PC-9 (cell line): Measurements from ENCODE around the gene TMEM45A. TPM values are rescaled to one million over a fixed set of nuclear protein-coding genes. Genes with fewer than 3 reads are reported as not detected.

Source experiments
- BruUV-seq: library from RNA; stranded (reverse); fragments of 400-500 nt; replicated peaks from 2 replicates; lab custom pipeline; 2021; lab: Mats Ljungman, UMichigan
- CTCF ChIA-PET: fragments of 300-600 bp; sonication (Branson Sonifier 250); formaldehyde crosslinking; loops from one replicate; lab custom pipeline; 2022; ENCODE audit warnings: antibody characterized with exemption; lab: Charles Lee
- POLR2A ChIA-PET: fragments of 300-600 bp; sonication (Branson Sonifier 250); formaldehyde crosslinking; loops from one replicate; lab custom pipeline; 2022; ENCODE audit warnings: antibody characterized with exemption; ENCODE audit not compliant: unreplicated experiment; lab: Charles Lee
- DNase-seq, 2 experiments: peaks; one replicate each; pipeline versions ENCODE4 v3.0.0 to v3.0.0-alpha.2; 2015 to 2022; ENCODE audit warnings: mixed read lengths in 1 of 2
- H2AFZ ChIP-seq: fragments of 200-600 bp; sonication (generic); 2 replicates; pipeline ENCODE4 v1.8.1; 2017; ENCODE audit warnings: antibody characterized with exemption
- H3F3A ChIP-seq: fragments of 200-600 bp; sonication (generic); 2 replicates; pipeline ENCODE4 v1.8.1; 2017; ENCODE audit warnings: antibody characterized with exemption, mild to moderate bottlenecking, low read depth; ENCODE audit not compliant: insufficient read depth
- H3K27ac ChIP-seq: fragments of 200-600 bp; sonication (generic); 2 replicates; pipeline ENCODE4 v1.6.1; 2016; ENCODE audit warnings: mixed run types
- H3K27me3 ChIP-seq: fragments of 200-600 bp; sonication (generic); 2 replicates; pipeline ENCODE4 v1.6.1; 2016; ENCODE audit warnings: low read depth, mixed run types; ENCODE audit not compliant: insufficient read depth
- H3K36me3 ChIP-seq: fragments of 200-600 bp; sonication (generic); 2 replicates; pipeline ENCODE4 v1.6.1; 2016; ENCODE audit warnings: low read depth, mixed run types
- H3K4me1 ChIP-seq: fragments of 200-600 bp; sonication (generic); replicated peaks from 2 replicates; pipeline ENCODE4 v1.6.1; 2016; ENCODE audit warnings: mixed run types; ENCODE audit not compliant: insufficient read depth
- H3K4me2 ChIP-seq: fragments of 200-600 bp; sonication (generic); 2 replicates; pipeline ENCODE4 v1.6.1; 2017; ENCODE audit warnings: mixed run types
- H3K4me3 ChIP-seq: fragments of 200-600 bp; sonication (generic); 2 replicates; pipeline ENCODE4 v1.6.1; 2016; ENCODE audit warnings: mixed run types
- H3K79me2 ChIP-seq: fragments of 200-600 bp; sonication (generic); 2 replicates; pipeline ENCODE4 v1.6.1; 2017; ENCODE audit warnings: low read depth, mixed run types
- H3K9me2 ChIP-seq: fragments of 200-600 bp; sonication (generic); 2 replicates; pipeline ENCODE4 v1.8.1; 2017; ENCODE audit warnings: mild to moderate bottlenecking; ENCODE audit not compliant: insufficient read depth
- H3K9me3 ChIP-seq: fragments of 200-600 bp; sonication (generic); 2 replicates; pipeline ENCODE4 v1.8.1; 2016; ENCODE audit warnings: low read depth; ENCODE audit not compliant: insufficient read depth
- H4K20me1 ChIP-seq: fragments of 200-600 bp; sonication (generic); 2 replicates; pipeline ENCODE4 v1.8.1; 2017; ENCODE audit not compliant: insufficient read depth
- EZH2 ChIP-seq: fragments of 200-600 bp; sonication (generic); IDR thresholded peaks from 2 replicates; pipeline ENCODE4 v1.8.0; 2017; ENCODE audit warnings: antibody characterized with exemption, low read depth
- intact Hi-C: fragments of 100-400 bp; cut with micrococcal nuclease; formaldehyde crosslinking; loops from one replicate; pipeline ENCODE4 v1.10.0; 2022; ENCODE audit not compliant: unreplicated experiment
- total RNA-seq: library from RNA; stranded (reverse); gene quantifications from 2 replicates; pipeline ENCODE4 v1.2.3, GENCODE V29; 2021
- TF ChIP-seq, protein P1 (sequence below): fragments of 200-600 bp; sonication (generic); conservative IDR thresholded peaks from 2 replicates; pipeline ENCODE4 v1.6.1; 2017; ENCODE audit warnings: mixed run types, antibody characterized with exemption, mild to moderate bottlenecking, moderate library complexity

Gene TMEM45A
- total RNA-seq, 1 experiment from 2014 or later, result 31.1 TPM

DNA sequence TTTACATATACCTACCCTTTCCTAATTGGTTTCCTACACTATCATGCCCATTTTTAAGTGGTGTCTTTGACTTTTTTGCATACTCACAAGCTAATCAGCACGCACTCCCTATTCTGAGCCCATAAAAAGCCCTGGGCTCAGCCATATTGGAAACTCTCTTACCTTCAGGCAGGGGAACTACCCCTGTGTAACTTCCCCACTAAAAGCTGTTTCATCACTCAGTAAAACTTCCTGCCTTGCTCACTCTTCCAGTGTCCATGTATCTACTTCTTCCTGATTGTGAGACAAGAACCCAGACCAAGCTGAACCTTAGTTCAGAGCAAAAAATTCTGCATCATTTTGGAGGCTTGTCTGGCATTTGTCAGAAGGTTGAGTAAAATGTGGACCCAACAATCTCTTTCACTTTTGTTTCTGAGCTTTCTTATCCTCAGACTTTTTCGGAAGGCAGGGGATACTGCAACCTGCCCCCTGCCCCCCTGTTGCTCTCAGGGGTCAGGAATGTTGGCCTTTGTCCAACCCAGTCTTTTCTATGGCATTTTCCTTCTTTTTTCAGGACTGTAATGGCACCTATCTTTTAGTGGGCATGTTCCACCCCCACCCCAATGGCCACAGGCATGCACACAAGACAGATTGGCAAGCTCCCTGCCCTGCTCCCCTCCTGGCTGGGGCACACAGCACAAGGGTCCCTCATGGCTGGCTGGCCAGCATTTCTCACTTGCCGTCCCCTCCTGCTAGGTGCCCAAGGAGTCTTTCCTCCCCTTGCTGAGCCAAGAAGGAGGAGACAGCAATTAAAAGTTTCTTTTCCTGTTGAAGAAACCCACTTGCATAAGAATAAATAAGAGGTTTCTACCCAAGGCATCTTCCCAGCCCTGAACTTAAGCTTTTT is 26.3 kb upstream of the TMEM45A start:
- H3K4me2 ChIP-seq, result no peak overlapping the region
- TF ChIP-seq, protein P1, sequence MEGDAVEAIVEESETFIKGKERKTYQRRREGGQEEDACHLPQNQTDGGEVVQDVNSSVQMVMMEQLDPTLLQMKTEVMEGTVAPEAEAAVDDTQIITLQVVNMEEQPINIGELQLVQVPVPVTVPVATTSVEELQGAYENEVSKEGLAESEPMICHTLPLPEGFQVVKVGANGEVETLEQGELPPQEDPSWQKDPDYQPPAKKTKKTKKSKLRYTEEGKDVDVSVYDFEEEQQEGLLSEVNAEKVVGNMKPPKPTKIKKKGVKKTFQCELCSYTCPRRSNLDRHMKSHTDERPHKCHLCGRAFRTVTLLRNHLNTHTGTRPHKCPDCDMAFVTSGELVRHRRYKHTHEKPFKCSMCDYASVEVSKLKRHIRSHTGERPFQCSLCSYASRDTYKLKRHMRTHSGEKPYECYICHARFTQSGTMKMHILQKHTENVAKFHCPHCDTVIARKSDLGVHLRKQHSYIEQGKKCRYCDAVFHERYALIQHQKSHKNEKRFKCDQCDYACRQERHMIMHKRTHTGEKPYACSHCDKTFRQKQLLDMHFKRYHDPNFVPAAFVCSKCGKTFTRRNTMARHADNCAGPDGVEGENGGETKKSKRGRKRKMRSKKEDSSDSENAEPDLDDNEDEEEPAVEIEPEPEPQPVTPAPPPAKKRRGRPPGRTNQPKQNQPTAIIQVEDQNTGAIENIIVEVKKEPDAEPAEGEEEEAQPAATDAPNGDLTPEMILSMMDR, result no peak
- TF ChIP-seq EZH2, result no peak
- H3K4me1 ChIP-seq, result no peaks in the 10 kb centered on the region
- intact Hi-C loops, result no loop called here
- no peaks in the 10 kb centered on the region for H4K20me1 ChIP-seq
- H3K9me2 ChIP-seq, result no peaks in the 10 kb centered on the region
- H3K4me3 ChIP-seq, result no peak overlapping the region
- ChIA-PET POLR2A (no interaction called here), CTCF (interaction anchor here (0.6 to 4.5 kb wide), 3 partner anchors 125 to 962 kb away, joined by 5 to 87 read pairs (median 11); no protein-coding TSS in a partner anchor)
- H3F3A ChIP-seq, result no peaks in the 10 kb centered on the region
- no peaks in the 10 kb centered on the region for H3K79me2 ChIP-seq
- BruUV-seq, result no TSS peak
- no peaks in the 10 kb centered on the region for H3K36me3 ChIP-seq
- no peak for DNase-seq
- no peaks in the 10 kb centered on the region for H3K27me3 ChIP-seq
- H2AFZ ChIP-seq, result no peak overlapping the region
- peaks cover 4% of the 10 kb centered on the region; the same call in 1 of the 2 replicates for H3K9me3 ChIP-seq
- no peak overlapping the region for H3K27ac ChIP-seq

DNA sequence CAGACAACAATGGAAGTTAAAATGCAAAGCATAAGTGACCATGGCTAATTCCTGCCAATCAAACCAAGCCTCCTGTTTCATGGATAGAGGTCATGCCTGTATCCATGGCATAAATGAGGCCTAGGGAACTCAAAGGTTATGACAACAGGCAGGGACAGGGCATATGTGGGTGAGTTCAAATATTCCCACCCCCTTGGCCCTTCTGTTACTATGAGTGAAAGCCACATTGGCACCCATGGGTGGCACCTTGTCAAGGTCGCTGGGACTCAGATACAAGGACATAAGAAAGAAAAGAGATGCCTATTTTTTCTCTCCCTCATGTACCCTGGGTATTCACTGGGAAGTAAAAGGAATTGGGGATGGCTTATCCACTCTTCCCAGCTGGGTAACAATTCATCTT is 25.3 kb upstream of the TMEM45A start:
- BruUV-seq, result no TSS peak
- H3K9me3 ChIP-seq, result peaks cover 4% of the 10 kb centered on the region; the same call in 1 of the 2 replicates
- POLR2A ChIA-PET, result no interaction called here
- no peak overlapping the region for H2AFZ ChIP-seq
- H3K4me2 ChIP-seq, result no peak overlapping the region
- H3K36me3 ChIP-seq, result no peaks in the 10 kb centered on the region
- CTCF ChIA-PET, result no interaction called here
- no peaks in the 10 kb centered on the region for H3K4me1 ChIP-seq
- TF ChIP-seq, protein P1, result no peak
- no peak for TF ChIP-seq EZH2
- H3K9me2 ChIP-seq, result no peaks in the 10 kb centered on the region
- H4K20me1 ChIP-seq, result no peaks in the 10 kb centered on the region
- no peaks in the 10 kb centered on the region for H3K79me2 ChIP-seq
- H3K4me3 ChIP-seq, result no peak overlapping the region
- DNase-seq, result no peak
- H3K27me3 ChIP-seq, result no peaks in the 10 kb centered on the region
- no peaks in the 10 kb centered on the region for H3F3A ChIP-seq
- H3K27ac ChIP-seq, result no peak overlapping the region
- intact Hi-C loops, result no loop called here

DNA sequence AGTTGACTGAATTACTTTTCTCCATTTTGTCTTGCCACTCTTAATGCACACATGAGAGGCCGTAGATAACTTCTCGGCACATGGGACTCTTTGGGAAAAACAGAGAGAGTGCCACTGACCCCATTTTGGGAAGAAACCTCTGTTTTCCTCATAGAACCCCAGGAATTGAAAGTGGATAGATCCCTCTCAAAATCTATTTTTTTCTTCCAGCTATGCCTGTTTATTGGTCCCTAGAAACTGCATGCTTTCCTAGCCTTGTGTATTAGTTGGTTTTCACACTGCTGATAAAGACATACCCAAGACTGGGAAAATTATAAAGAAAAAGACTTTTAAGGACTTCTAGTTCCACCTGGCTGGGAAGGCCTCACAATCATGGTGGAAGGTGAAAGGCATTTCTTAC is 23.7 kb upstream of the TMEM45A start:
- TF ChIP-seq EZH2, result no peak
- TF ChIP-seq, protein P1, result no peak
- no peak overlapping the region for H3K4me3 ChIP-seq
- H2AFZ ChIP-seq, result no peak overlapping the region
- intact Hi-C loops, result no loop called here
- no peaks in the 10 kb centered on the region for H3K27me3 ChIP-seq
- H3F3A ChIP-seq, result no peaks in the 10 kb centered on the region
- H3K9me2 ChIP-seq, result no peaks in the 10 kb centered on the region
- ChIA-PET POLR2A (interaction anchor here (0.6 kb wide), 1 partner anchor 59 kb away, joined by 3 read pairs; no protein-coding TSS in a partner anchor), CTCF (interaction anchor here (0.5 kb wide), 1 partner anchor 12 kb away, joined by 3 read pairs; no protein-coding TSS in a partner anchor)
- no peaks in the 10 kb centered on the region for H3K79me2 ChIP-seq
- H3K9me3 ChIP-seq, result peaks cover 4% of the 10 kb centered on the region; the same call in 1 of the 2 replicates
- no peaks in the 10 kb centered on the region for H3K36me3 ChIP-seq
- BruUV-seq, result no TSS peak
- H3K27ac ChIP-seq, result no peak overlapping the region
- H3K4me1 ChIP-seq, result no peaks in the 10 kb centered on the region
- no peaks in the 10 kb centered on the region for H4K20me1 ChIP-seq
- DNase-seq, result no peak
- H3K4me2 ChIP-seq, result no peak overlapping the region
